ENCODE measurements around the gene TRPM6.

TRPM6 gene

DNA sequence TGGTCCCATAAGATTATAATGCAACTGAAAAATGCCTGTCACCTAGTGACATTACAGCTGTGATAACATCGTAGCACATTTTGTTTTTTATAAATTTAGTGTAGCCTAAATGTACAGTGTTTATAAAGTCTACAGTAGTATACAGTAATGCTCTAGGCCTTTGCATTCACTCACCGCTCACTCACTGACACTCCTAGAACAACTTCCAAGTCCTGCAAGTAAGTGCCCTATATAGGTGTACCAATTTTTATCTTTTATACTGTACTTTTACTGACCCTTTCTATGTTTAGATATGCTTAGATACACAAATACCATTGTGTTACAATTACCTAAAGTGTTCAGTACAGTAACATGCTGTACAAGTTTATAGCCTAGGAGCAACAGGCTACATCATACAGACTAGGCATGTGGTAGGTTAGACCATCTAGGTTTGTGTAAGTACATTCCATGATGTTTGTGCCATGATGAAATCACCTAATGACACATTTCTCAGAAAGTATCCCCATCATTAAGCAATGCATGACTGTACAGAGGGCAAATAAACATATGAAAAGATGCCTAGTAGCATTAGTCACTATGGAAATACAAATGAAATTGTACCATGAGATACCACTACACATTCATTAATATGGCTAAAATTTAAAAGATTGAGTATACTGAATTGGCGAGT, 127.6 kb downstream of the TRPM6 start:
- no peak overlapping the region for H3K4me3 ChIP-seq (ENCODE audit: low read length)
- no peak overlapping the region for H3K9ac ChIP-seq (ENCODE audit: low read length)
- no peaks in the 10 kb centered on the region for H3K79me2 ChIP-seq (ENCODE audit: low read length)
- H2AFZ ChIP-seq (ENCODE audit: low read depth, low read length), result no peak overlapping the region
- H3K4me2 ChIP-seq (ENCODE audit: low read length), result no peak overlapping the region
- no peaks in the 10 kb centered on the region for H3K9me3 ChIP-seq (ENCODE audit: insufficient read depth, low read length)
- no peaks in the 10 kb centered on the region for H3K27me3 ChIP-seq (ENCODE audit: low read depth, low read length)
- TF ChIP-seq, protein P1, sequence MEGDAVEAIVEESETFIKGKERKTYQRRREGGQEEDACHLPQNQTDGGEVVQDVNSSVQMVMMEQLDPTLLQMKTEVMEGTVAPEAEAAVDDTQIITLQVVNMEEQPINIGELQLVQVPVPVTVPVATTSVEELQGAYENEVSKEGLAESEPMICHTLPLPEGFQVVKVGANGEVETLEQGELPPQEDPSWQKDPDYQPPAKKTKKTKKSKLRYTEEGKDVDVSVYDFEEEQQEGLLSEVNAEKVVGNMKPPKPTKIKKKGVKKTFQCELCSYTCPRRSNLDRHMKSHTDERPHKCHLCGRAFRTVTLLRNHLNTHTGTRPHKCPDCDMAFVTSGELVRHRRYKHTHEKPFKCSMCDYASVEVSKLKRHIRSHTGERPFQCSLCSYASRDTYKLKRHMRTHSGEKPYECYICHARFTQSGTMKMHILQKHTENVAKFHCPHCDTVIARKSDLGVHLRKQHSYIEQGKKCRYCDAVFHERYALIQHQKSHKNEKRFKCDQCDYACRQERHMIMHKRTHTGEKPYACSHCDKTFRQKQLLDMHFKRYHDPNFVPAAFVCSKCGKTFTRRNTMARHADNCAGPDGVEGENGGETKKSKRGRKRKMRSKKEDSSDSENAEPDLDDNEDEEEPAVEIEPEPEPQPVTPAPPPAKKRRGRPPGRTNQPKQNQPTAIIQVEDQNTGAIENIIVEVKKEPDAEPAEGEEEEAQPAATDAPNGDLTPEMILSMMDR (IDR thresholded peaks at IDR 0.05; ENCODE audit: low read depth, low read length), result no peak
- no peak for TF ChIP-seq EZH2phosphoT487 (IDR thresholded peaks at IDR 0.05; ENCODE audit: low read depth)
- no peaks in the 10 kb centered on the region for H3K4me1 ChIP-seq (ENCODE audit: low read length)
- H3K27ac ChIP-seq (ENCODE audit: low read length), result no peak overlapping the region
- H3K36me3 ChIP-seq (replicated peaks; ENCODE audit: low read depth, low read length), result no peaks in the 10 kb centered on the region
- H4K20me1 ChIP-seq (ENCODE audit: insufficient read depth, low read length), result no peaks in the 10 kb centered on the region

DNA sequence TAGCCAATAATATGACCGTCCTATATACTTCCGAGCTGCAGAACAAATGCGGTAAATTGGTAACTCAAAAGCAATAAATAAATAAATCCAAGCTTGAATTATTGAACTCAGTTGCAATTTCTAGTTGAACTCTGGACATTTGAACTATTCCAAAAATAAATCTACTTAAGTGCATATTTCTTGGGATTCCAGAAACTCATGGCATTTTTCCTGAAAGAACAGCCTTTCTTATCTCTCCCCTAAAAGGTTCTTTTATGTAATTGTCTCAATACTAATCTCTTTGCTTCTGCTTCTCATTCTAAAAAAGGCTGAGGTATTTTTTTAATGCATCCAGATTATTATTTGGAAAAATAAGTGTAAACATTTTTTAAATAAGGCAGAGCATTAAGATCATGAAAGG, 131.7 kb downstream of the TRPM6 start:
- H3K27me3 ChIP-seq (ENCODE audit: low read depth, low read length), result no peaks in the 10 kb centered on the region

DNA sequence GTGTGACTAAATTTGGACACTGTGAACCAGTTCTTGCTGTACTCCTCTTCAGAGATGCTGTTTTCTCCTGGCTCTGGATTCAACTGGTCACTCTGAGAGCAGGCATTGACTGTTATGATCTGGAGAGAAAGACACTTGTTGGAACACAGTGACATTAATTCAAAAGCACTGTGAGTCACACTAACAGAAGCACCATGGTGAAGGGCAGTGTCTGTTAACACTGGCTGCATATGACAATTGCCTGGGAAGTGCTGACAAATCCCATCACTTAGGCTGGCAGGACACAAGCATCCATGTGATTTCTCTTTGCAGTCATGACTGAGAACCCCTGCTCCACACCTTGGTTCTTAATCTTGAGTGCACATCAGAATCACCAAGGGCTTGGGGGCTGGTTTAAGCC, 132.4 kb downstream of the TRPM6 start:
- H3K36me3 ChIP-seq (replicated peaks; ENCODE audit: low read depth, low read length), result no peaks in the 10 kb centered on the region
- TF ChIP-seq, protein P1 (IDR thresholded peaks at IDR 0.05; ENCODE audit: low read depth, low read length), result no peak
- TF ChIP-seq EZH2phosphoT487 (IDR thresholded peaks at IDR 0.05; ENCODE audit: low read depth), result no peak

More for the DNA sequence above, 131.7 kb downstream of the TRPM6 start:
- Histone ChIP-seq H3K9me3 (ENCODE audit: insufficient read depth, low read length) (no peaks in the 10 kb centered on the region), H3K9ac (ENCODE audit: low read length) (no peak overlapping the region), H3K36me3 (replicated peaks; ENCODE audit: low read depth, low read length) (no peaks in the 10 kb centered on the region), H3K4me2 (ENCODE audit: low read length) (no peak overlapping the region), H3K79me2 (ENCODE audit: low read length) (no peaks in the 10 kb centered on the region), H3K4me1 (ENCODE audit: low read length) (no peaks in the 10 kb centered on the region), H4K20me1 (ENCODE audit: insufficient read depth, low read length) (no peaks in the 10 kb centered on the region), H3K4me3 (ENCODE audit: low read length) (no peak overlapping the region), H3K27ac (ENCODE audit: low read length) (no peak overlapping the region), H2AFZ (ENCODE audit: low read depth, low read length) (no peak overlapping the region)
- TF ChIP-seq, protein P1 (IDR thresholded peaks at IDR 0.05; ENCODE audit: low read depth, low read length), result no peak
- no peak for TF ChIP-seq EZH2phosphoT487 (IDR thresholded peaks at IDR 0.05; ENCODE audit: low read depth)

DNA sequence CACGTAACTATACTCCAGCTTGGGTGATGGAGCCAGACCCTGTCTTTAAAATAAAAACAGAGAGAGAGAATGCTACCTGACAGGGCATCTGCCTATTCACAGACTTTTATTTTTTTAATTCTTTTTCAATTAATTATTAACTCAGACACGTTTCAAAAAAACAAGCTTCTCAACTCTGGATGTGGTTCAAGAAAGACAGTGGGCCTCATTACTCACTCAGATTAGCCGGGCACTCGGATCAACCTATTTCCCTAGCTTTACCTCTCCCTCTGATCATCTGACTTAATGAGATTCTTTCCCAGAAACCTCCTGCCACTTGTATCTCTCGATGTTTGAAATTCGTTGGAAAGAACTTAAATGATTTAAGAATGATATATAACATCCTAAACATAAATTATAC, 134.1 kb downstream of the TRPM6 start:
- no peaks in the 10 kb centered on the region for H3K79me2 ChIP-seq (ENCODE audit: low read length)
- H3K9me3 ChIP-seq (ENCODE audit: insufficient read depth, low read length), result no peaks in the 10 kb centered on the region
- H2AFZ ChIP-seq (ENCODE audit: low read depth, low read length), result no peak overlapping the region
- no peaks in the 10 kb centered on the region for H4K20me1 ChIP-seq (ENCODE audit: insufficient read depth, low read length)
- H3K4me1 ChIP-seq (ENCODE audit: low read length), result no peaks in the 10 kb centered on the region
- H3K36me3 ChIP-seq (replicated peaks; ENCODE audit: low read depth, low read length), result no peaks in the 10 kb centered on the region
- H3K4me2 ChIP-seq (ENCODE audit: low read length), result no peak overlapping the region
- H3K4me3 ChIP-seq (ENCODE audit: low read length), result no peak overlapping the region
- H3K27ac ChIP-seq (ENCODE audit: low read length), result no peak overlapping the region
- no peak overlapping the region for H3K9ac ChIP-seq (ENCODE audit: low read length)
- H3K27me3 ChIP-seq (ENCODE audit: low read depth, low read length), result no peaks in the 10 kb centered on the region
- TF ChIP-seq EZH2phosphoT487 (IDR thresholded peaks at IDR 0.05; ENCODE audit: low read depth), result no peak
- TF ChIP-seq, protein P1 (IDR thresholded peaks at IDR 0.05; ENCODE audit: low read depth, low read length), result no peak

More for the DNA sequence above, 132.4 kb downstream of the TRPM6 start:
- Histone ChIP-seq H2AFZ (ENCODE audit: low read depth, low read length) (no peak overlapping the region), H3K9me3 (ENCODE audit: insufficient read depth, low read length) (no peaks in the 10 kb centered on the region), H4K20me1 (ENCODE audit: insufficient read depth, low read length) (no peaks in the 10 kb centered on the region), H3K27me3 (ENCODE audit: low read depth, low read length) (no peaks in the 10 kb centered on the region), H3K27ac (ENCODE audit: low read length) (no peak overlapping the region), H3K9ac (ENCODE audit: low read length) (no peak overlapping the region), H3K4me1 (ENCODE audit: low read length) (no peaks in the 10 kb centered on the region), H3K4me3 (ENCODE audit: low read length) (no peak overlapping the region), H3K79me2 (ENCODE audit: low read length) (no peaks in the 10 kb centered on the region), H3K4me2 (ENCODE audit: low read length) (no peak overlapping the region)

All from OCI-LY3 (cell line).